Adipose tissue (tissue), 3 donors: ENCODE measurements around the gene PROSER1. TPM values are rescaled to one million over a fixed set of nuclear protein-coding genes. Genes with fewer than 3 reads are reported as not detected.
"Not testable (repeated sequence)": the region's sequence is repeated elsewhere in the genome, so short reads cannot be mapped to it uniquely, and the experiment has no call there.

Experiments used
- H3K27ac ChIP-seq: one replicate; pipeline ENCODE4 v1.5.1; 2013; ENCODE audit warnings: low read depth, low read length
- WGBS, 3 donors: extraction: QIAGEN DNeasy Blood & Tissue Kit; methylation state at CpG; one replicate each; pipeline ENCODE4 v1.1.7; 2013; 5-methylcytosine and 5-hydroxymethylcytosine counted together
- polyA plus RNA-seq, 3 donors: library from polyadenylated mRNA; stranded (reverse); fragments of 200-250 nt; gene quantifications; one replicate each; pipeline ENCODE4 v1.2.3, GENCODE V29; 2013
- donor health status: healthy with polysubstance abuse.
- donor health status: Bipolar disorder and iron deficiency.
- donor health status: healthy.

The PROSER1 gene
- 1 to 10 TPM; 6.2 to 9.0 (median 8.5) TPM for polyA plus RNA-seq

GRCh38 chr13:39037880-39038568 lies at the start of gene PROSER1, which contains the start of gene NHLRC3:
PROSER1 (minus strand) TSS chr13:39038089; CDS start chr13:39037242, 847 bp downstream.
NHLRC3 (plus strand) TSS chr13:39038456; CDS start chr13:39038640, 184 bp downstream.
- peak within 1 kb of the TSS; percentile 65 for H3K27ac ChIP-seq
- WGBS, 3 donors: 0 to 1% (median 0%) methylated on average over 41 of the region's 41 CpGs

GRCh38 chr13:39086251-39086945 lies 48.5 kb upstream of the PROSER1 start:
- WGBS, 3 donors: 50 to 64% (median 63%) methylated on average over 1 of the region's 1 CpG
- not testable (repeated sequence) for H3K27ac ChIP-seq

- no peak overlapping the region for H3K27ac ChIP-seq
- WGBS, 3 donors: 34 to 48% (median 42%) methylated on average over 3 of the region's 3 CpGs
Measured at GRCh38 chr13:39073983-39074382, 36.1 kb upstream of the PROSER1 start.

GRCh38 chr13:39072842-39073241 lies 35.0 kb upstream of the PROSER1 start:
- H3K27ac ChIP-seq: no peak overlapping the region
- 68 to 86% (median 78%) methylated on average over 2 of the region's 2 CpGs for WGBS, 3 donors

GRCh38 chr13:39062004-39062403 lies 24.1 kb upstream of the PROSER1 start:
- no peak overlapping the region for H3K27ac ChIP-seq
- 95 to 98% (median 98%) methylated on average over 4 of the region's 4 CpGs for WGBS, 3 donors

GRCh38 chr13:39058040-39058439 lies 20.2 kb upstream of the PROSER1 start:
- no peak overlapping the region for H3K27ac ChIP-seq

GRCh38 chr13:39056018-39056417 lies 18.1 kb upstream of the PROSER1 start:
- WGBS, 3 donors: 96 to 100% (median 100%) methylated on average over 1 of the region's 1 CpG
- H3K27ac ChIP-seq: no peak overlapping the region

- H3K27ac ChIP-seq: no peak overlapping the region
- WGBS, 3 donors: 70 to 91% (median 73%) methylated on average over 3 of the region's 3 CpGs
Measured at GRCh38 chr13:39054112-39054511, 16.2 kb upstream of the PROSER1 start.

GRCh38 chr13:39052944-39053343 lies 15.1 kb upstream of the PROSER1 start:
- 77 to 89% (median 87%) methylated on average over 6 of the region's 6 CpGs for WGBS, 3 donors
- H3K27ac ChIP-seq: no peak overlapping the region

GRCh38 chr13:39051157-39051556 lies 13.3 kb upstream of the PROSER1 start:
- 33 to 44% (median 36%) methylated on average over 1 of the region's 1 CpG for WGBS, 3 donors
- no peak overlapping the region for H3K27ac ChIP-seq

GRCh38 chr13:39049274-39049673 lies 11.4 kb upstream of the PROSER1 start:
- WGBS, 3 donors: 84 to 85% (median 85%) methylated on average over 3 of the region's 3 CpGs
- H3K27ac ChIP-seq: no peak overlapping the region

GRCh38 chr13:39048806-39049205 lies 10.9 kb upstream of the PROSER1 start:
- no peak overlapping the region for H3K27ac ChIP-seq

GRCh38 chr13:39047560-39047959 lies 9.7 kb upstream of the PROSER1 start:
- H3K27ac ChIP-seq: no peak overlapping the region
- 19 to 48% (median 37%) methylated on average over 2 of the region's 2 CpGs for WGBS, 3 donors

- no peak overlapping the region for H3K27ac ChIP-seq
- WGBS, 3 donors: 93 to 97% (median 96%) methylated on average over 3 of the region's 3 CpGs
Measured at GRCh38 chr13:39044536-39044935, 6.6 kb upstream of the PROSER1 start.

- 24 to 73% (median 38%) methylated on average over 1 of the region's 1 CpG for WGBS, 3 donors
- no peak overlapping the region for H3K27ac ChIP-seq
Measured at GRCh38 chr13:39040206-39040605, 2.3 kb upstream of the PROSER1 start.

GRCh38 chr13:39039041-39039440 lies 1.2 kb upstream of the PROSER1 start:
- H3K27ac ChIP-seq: no peak overlapping the region
- WGBS, 3 donors: 10 to 13% (median 11%) methylated on average over 7 of the region's 7 CpGs

- WGBS, 3 donors: 0 to 1% (median 0%) methylated on average over 15 of the region's 15 CpGs
Measured at GRCh38 chr13:39038569-39039030, 711 bp upstream of the PROSER1 start.

GRCh38 chr13:39037410-39037879 lies 444 bp downstream of the PROSER1 start:
- no peak overlapping the region for H3K27ac ChIP-seq
- 0% methylated on average over 24 to 39 of the region's 39 CpGs for WGBS, 3 donors

More at GRCh38 chr13:39038569-39039030, 711 bp upstream of the PROSER1 start:
- H3K27ac ChIP-seq: peak overlapping the region; percentile 65

GRCh38 chr13:39036212-39036611 lies 1.7 kb downstream of the PROSER1 start:
- 1 to 3% (median 2%) methylated on average over 9 of the region's 9 CpGs for WGBS, 3 donors
- H3K27ac ChIP-seq: no peak overlapping the region

GRCh38 chr13:39035799-39036198 lies 2.1 kb downstream of the PROSER1 start:
- no peak overlapping the region for H3K27ac ChIP-seq
- WGBS, 3 donors: 13 to 36% (median 29%) methylated on average over 2 of the region's 2 CpGs
